Mucosa of rectum (tissue), 2 donors: ENCODE data around the gene LDLRAP1.

Experiments
- H3K27ac ChIP-seq, 2 donors: one replicate each; pipeline ENCODE4 v1.7.0; 2013; ENCODE audit warnings: inconsistent platforms in 2 of 2, low read depth in 2 of 2, low read length in 2 of 2
- H3K27me3 ChIP-seq, 2 donors: one replicate each; pipeline ENCODE4 v1.7.0; 2013; ENCODE audit warnings: low read length in 2 of 2; ENCODE audit not compliant: control insufficient read depth in 2 of 2, insufficient read depth in 2 of 2
- H3K36me3 ChIP-seq, 2 donors: one replicate each; pipeline ENCODE4 v1.7.0; 2013; ENCODE audit warnings: low read length in 2 of 2; ENCODE audit not compliant: control insufficient read depth in 2 of 2, insufficient read depth in 2 of 2
- H3K4me1 ChIP-seq, 2 donors: one replicate each; pipeline ENCODE4 v1.7.0; 2013; ENCODE audit warnings: low read length in 2 of 2, mild to moderate bottlenecking in 1 of 2; ENCODE audit not compliant: control insufficient read depth in 2 of 2, insufficient read depth in 2 of 2
- H3K4me3 ChIP-seq, 2 donors: one replicate each; pipeline ENCODE4 v1.7.0; 2013; ENCODE audit warnings: low read length in 2 of 2
- H3K9ac ChIP-seq, 2 donors: one replicate each; pipeline ENCODE4 v1.7.0; 2013; ENCODE audit warnings: low read length in 2 of 2, low read depth in 1 of 2, mild to moderate bottlenecking in 1 of 2
- H3K9me3 ChIP-seq, 2 donors: one replicate each; pipeline ENCODE4 v1.7.0; 2013; ENCODE audit warnings: low read length in 2 of 2; ENCODE audit not compliant: control insufficient read depth in 2 of 2
- donor health status: healthy.
- donor health status: Normal muscosa, but diverticular disease.

LDLRAP1 gene

GRCh38 chr1:25532970-25533369 is 10.4 kb upstream of the LDLRAP1 start:
- H3K4me3 ChIP-seq, result no peak overlapping the region
- H3K27me3 ChIP-seq, result no peaks in the 10 kb centered on the region
- H3K36me3 ChIP-seq, result no peaks in the 10 kb centered on the region
- no peaks in the 10 kb centered on the region for H3K4me1 ChIP-seq
- H3K9ac ChIP-seq, result no peak overlapping the region
- H3K27ac ChIP-seq, result no peak overlapping the region
- H3K9me3 ChIP-seq, result no peaks in the 10 kb centered on the region

GRCh38 chr1:25533775-25534409 is 9.5 kb upstream of the LDLRAP1 start:
- Histone ChIP-seq H3K4me1 (no peaks in the 10 kb centered on the region), H3K9ac (no peak overlapping the region), H3K36me3 (no peaks in the 10 kb centered on the region), H3K4me3 (no peak overlapping the region), H3K27me3 (no peaks in the 10 kb centered on the region), H3K27ac (no peak overlapping the region), H3K9me3 (no peaks in the 10 kb centered on the region)

- no peak overlapping the region for H3K4me3 ChIP-seq
- H3K9ac ChIP-seq, result no peak overlapping the region
- no peaks in the 10 kb centered on the region for H3K4me1 ChIP-seq
- H3K36me3 ChIP-seq, result no peaks in the 10 kb centered on the region
- no peak overlapping the region for H3K27ac ChIP-seq
- H3K9me3 ChIP-seq, result no peaks in the 10 kb centered on the region
- no peaks in the 10 kb centered on the region for H3K27me3 ChIP-seq
Measured at GRCh38 chr1:25534410-25534788, 9.0 kb upstream of the LDLRAP1 start.

- Histone ChIP-seq H3K4me1 (no peaks in the 10 kb centered on the region), H3K9me3 (no peaks in the 10 kb centered on the region)
Measured at GRCh38 chr1:25536124-25536523, 7.3 kb upstream of the LDLRAP1 start.

GRCh38 chr1:25537153-25537831 is 6.1 kb upstream of the LDLRAP1 start:
- Histone ChIP-seq H3K4me3 (no peak overlapping the region), H3K9me3 (no peaks in the 10 kb centered on the region), H3K36me3 (no peaks in the 10 kb centered on the region), H3K4me1 (peaks cover 6 to 7% of the 10 kb centered on the region in 2 donors), H3K27me3 (no peaks in the 10 kb centered on the region), H3K27ac (no peak overlapping the region), H3K9ac (no peak overlapping the region)

More at GRCh38 chr1:25536124-25536523, 7.3 kb upstream of the LDLRAP1 start:
- H3K27ac ChIP-seq, result no peak overlapping the region
- H3K9ac ChIP-seq, result no peak overlapping the region
- H3K36me3 ChIP-seq, result no peaks in the 10 kb centered on the region
- no peaks in the 10 kb centered on the region for H3K27me3 ChIP-seq
- H3K4me3 ChIP-seq, result no peak overlapping the region

GRCh38 chr1:25538191-25538767 is 5.1 kb upstream of the LDLRAP1 start:
- peaks cover 9 to 10% of the 10 kb centered on the region in 2 donors for H3K4me1 ChIP-seq
- H3K27ac ChIP-seq, result no peak overlapping the region
- H3K9ac ChIP-seq, result no peak overlapping the region
- no peak overlapping the region for H3K4me3 ChIP-seq
- no peaks in the 10 kb centered on the region for H3K9me3 ChIP-seq
- no peaks in the 10 kb centered on the region for H3K36me3 ChIP-seq
- H3K27me3 ChIP-seq, result no peaks in the 10 kb centered on the region

- H3K9ac ChIP-seq, result no peak overlapping the region
- H3K36me3 ChIP-seq, result no peaks in the 10 kb centered on the region
- H3K4me1 ChIP-seq, result peaks cover 19 to 24% of the 10 kb centered on the region in 2 donors
- no peak overlapping the region for H3K4me3 ChIP-seq
- H3K27ac ChIP-seq, result no peak overlapping the region
- no peaks in the 10 kb centered on the region for H3K9me3 ChIP-seq
- H3K27me3 ChIP-seq, result no peaks in the 10 kb centered on the region
Measured at GRCh38 chr1:25540750-25541342, 2.6 kb upstream of the LDLRAP1 start.

GRCh38 chr1:25541425-25541824 is 2.0 kb upstream of the LDLRAP1 start:
- no peak overlapping the region for H3K27ac ChIP-seq
- no peaks in the 10 kb centered on the region for H3K36me3 ChIP-seq
- H3K4me3 ChIP-seq, result no peak overlapping the region
- H3K4me1 ChIP-seq, result peaks cover 19 to 24% of the 10 kb centered on the region in 2 donors
- H3K9me3 ChIP-seq, result no peaks in the 10 kb centered on the region
- no peaks in the 10 kb centered on the region for H3K27me3 ChIP-seq
- no peak overlapping the region for H3K9ac ChIP-seq

- H3K9me3 ChIP-seq, result no peaks in the 10 kb centered on the region
- H3K27me3 ChIP-seq, result no peaks in the 10 kb centered on the region
- H3K4me1 ChIP-seq, result peaks cover 19 to 24% of the 10 kb centered on the region in 2 donors
- no peaks in the 10 kb centered on the region for H3K36me3 ChIP-seq
- no peak overlapping the region for H3K27ac ChIP-seq
- no peak overlapping the region for H3K9ac ChIP-seq
- no peak overlapping the region for H3K4me3 ChIP-seq
Measured at GRCh38 chr1:25541889-25542658, 1.3 kb upstream of the LDLRAP1 start.
